Large intestine (tissue), 3 donors: Measurements from ENCODE around the gene ZNF497. TPM values are rescaled to one million over a fixed set of nuclear protein-coding genes. Genes with fewer than 3 reads are reported as not detected.
"Not testable (repeated sequence)": the region's sequence is repeated elsewhere in the genome, so short reads cannot be mapped to it uniquely, and the experiment has no call there.

Experiments used
- DNase-seq, 2 donors: peaks; one replicate each; pipeline versions ENCODE4 v3.0.0 to v3.0.0-alpha.2; 2013
- H3K27ac ChIP-seq: one replicate; pipeline ENCODE4 v1.5.1; 2013; ENCODE audit warnings: low read length
- H3K27me3 ChIP-seq: 2 replicates; pipeline ENCODE4 v1.6.1; 2013; ENCODE audit warnings: low read length; ENCODE audit not compliant: control insufficient read depth, insufficient read depth
- H3K36me3 ChIP-seq: 2 replicates; pipeline ENCODE4 v1.6.1; 2013; ENCODE audit warnings: low read length; ENCODE audit not compliant: control insufficient read depth, insufficient read depth
- H3K4me1 ChIP-seq: one replicate; pipeline ENCODE4 v1.6.1; 2013; ENCODE audit warnings: low read length; ENCODE audit not compliant: control insufficient read depth, insufficient read depth
- H3K4me3 ChIP-seq: one replicate; pipeline ENCODE4 v1.5.1; 2013; ENCODE audit warnings: low read length
- H3K9me3 ChIP-seq: one replicate; pipeline ENCODE4 v1.6.1; 2013; ENCODE audit warnings: mild to moderate bottlenecking, low read depth, low read length, moderate library complexity; ENCODE audit not compliant: control insufficient read depth
- WGBS: methylation state at CpG from one replicate; pipeline ENCODE4 v1.1.5; 2013; ENCODE audit warnings: low lambda C conversion rate; ENCODE audit not compliant: insufficient coverage; 5-methylcytosine and 5-hydroxymethylcytosine counted together
- polyA plus RNA-seq: library from polyadenylated mRNA; unstranded; fragments of 120-200 nt; gene quantifications from one replicate; pipeline ENCODE4 v1.2.1, GENCODE V29; 2013

The ZNF497 gene
- polyA plus RNA-seq, 1 donor, result 2.1 TPM

DNA sequence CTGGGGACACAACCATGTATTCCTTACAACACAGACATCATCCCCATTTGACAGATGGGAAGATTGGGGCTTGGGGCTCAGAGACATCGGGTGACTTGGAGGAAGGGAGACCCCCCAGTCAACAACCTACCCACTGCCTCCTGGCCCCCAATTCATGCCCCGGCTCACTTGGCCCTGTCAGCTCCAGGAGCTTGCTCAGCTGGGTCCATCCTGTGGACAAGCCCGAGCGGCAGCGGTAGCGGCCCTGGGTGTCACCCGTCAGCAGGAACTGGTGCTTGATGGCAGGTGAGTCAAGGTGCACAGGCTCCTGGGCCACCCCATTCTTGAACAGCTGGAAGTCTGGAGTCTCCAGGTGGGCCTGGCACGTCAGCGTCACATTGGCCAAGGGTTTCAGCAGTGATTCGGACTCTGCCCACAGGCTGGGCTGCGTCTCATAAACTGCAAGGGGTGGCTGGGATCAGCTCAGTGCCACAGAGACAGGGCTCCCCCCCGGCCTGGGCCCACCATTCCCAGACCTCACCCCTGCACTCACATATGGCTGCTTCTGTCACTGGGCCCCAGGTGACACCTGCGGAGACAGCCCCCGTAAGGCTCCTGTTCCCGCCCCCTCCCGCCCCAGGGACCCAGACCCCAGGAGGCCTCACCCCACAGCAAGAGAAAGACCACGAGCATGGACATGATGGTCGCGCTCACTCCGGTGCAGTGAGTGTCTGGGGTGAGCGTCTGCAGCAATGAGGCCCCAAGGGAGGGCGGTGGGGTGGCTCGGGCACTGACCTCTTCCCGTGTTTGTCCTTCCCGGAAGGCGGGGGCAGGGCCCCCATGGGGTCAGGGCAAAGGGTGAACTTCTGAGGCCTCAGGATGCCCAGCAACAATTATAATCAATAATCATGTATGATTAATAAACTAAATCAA is 9.5 kb downstream of the ZNF497 start, which contains the start of gene A1BG:
Gene A1BG, minus strand, starts transcription at position 733 of the 912 bp plus-strand sequence. Its CDS starts 55 bp downstream, at position 678.
- DNase-seq, result no peak
- WGBS, result no CpG with 5 or more reads among the region's 26 CpGs
- peaks cover 93% of the 10 kb centered on the region for H3K27me3 ChIP-seq

GRCh38 chr19:58351990-58352755 is 10.4 kb downstream of the ZNF497 start:
- Histone ChIP-seq H3K27ac (no peak overlapping the region), H3K27me3 (peaks cover 94% of the 10 kb centered on the region), H3K4me1 (peaks cover 14% of the 10 kb centered on the region), H3K4me3 (no peak overlapping the region), H3K36me3 (no peaks in the 10 kb centered on the region), H3K9me3 (peaks cover 32% of the 10 kb centered on the region)
- no peak for DNase-seq
- no CpG with 5 or more reads among the region's 23 CpGs for WGBS

More for the DNA sequence above, 9.5 kb downstream of the ZNF497 start, which contains the start of gene A1BG:
- no peak within 1 kb of the TSS for H3K4me3 ChIP-seq
- H3K4me1 ChIP-seq, result peaks cover 14% of the 10 kb centered on the region
- peaks cover 30% of the 10 kb centered on the region for H3K9me3 ChIP-seq
- H3K36me3 ChIP-seq, result no peaks in the 10 kb centered on the region
- H3K27ac ChIP-seq, result no peak within 1 kb of the TSS

DNA sequence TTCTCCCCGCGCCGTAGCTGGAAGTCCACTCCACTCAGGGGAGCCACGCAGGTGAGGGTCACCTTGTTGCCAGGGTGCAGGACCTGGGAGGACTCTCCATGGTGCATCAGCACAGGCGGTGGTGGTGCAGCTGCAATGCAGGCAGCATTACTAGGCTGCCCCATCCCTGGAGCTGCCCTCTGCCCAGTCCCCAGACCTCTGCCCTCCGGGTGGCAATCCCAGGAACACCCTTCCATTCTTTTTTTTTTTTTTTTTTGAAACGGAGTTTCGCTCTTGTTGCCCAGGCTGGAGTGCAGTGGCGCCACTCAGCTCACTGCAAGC is 11.0 kb downstream of the ZNF497 start:
- no peak for DNase-seq
- Histone ChIP-seq H3K27me3 (peaks cover 94% of the 10 kb centered on the region), H3K4me1 (peaks cover 14% of the 10 kb centered on the region), H3K36me3 (no peaks in the 10 kb centered on the region), H3K4me3 (no peak overlapping the region), H3K27ac (no peak overlapping the region), H3K9me3 (peaks cover 29% of the 10 kb centered on the region)
- no CpG with 5 or more reads among the region's 9 CpGs for WGBS

GRCh38 chr19:58350871-58351557 is 11.5 kb downstream of the ZNF497 start:
- H3K4me3 ChIP-seq, result no peak overlapping the region
- WGBS, result no CpG with 5 or more reads among the region's 34 CpGs
- H3K4me1 ChIP-seq, result peaks cover 12% of the 10 kb centered on the region
- H3K9me3 ChIP-seq, result peaks cover 25% of the 10 kb centered on the region
- no peak overlapping the region for H3K27ac ChIP-seq
- peaks cover 94% of the 10 kb centered on the region for H3K27me3 ChIP-seq
- H3K36me3 ChIP-seq, result no peaks in the 10 kb centered on the region
- no peak for DNase-seq

- Histone ChIP-seq H3K27ac (no peak overlapping the region), H3K4me1 (peaks cover 11% of the 10 kb centered on the region), H3K36me3 (no peaks in the 10 kb centered on the region), H3K4me3 (no peak overlapping the region), H3K9me3 (peaks cover 21% of the 10 kb centered on the region), H3K27me3 (peaks cover 91% of the 10 kb centered on the region)
- 10% methylated on average over 4 of the region's 84 CpGs for WGBS
- peak in 1 of 2 donors; percentile 27 for DNase-seq
Observed at GRCh38 chr19:58350001-58350861, 12.3 kb downstream of the ZNF497 start.

- H3K27me3 ChIP-seq, result peaks cover 89% of the 10 kb centered on the region
- peaks cover 21% of the 10 kb centered on the region for H3K9me3 ChIP-seq
- H3K4me3 ChIP-seq, result no peak overlapping the region
- WGBS, result 51% methylated on average over 3 of the region's 8 CpGs
- no peak for DNase-seq
- H3K36me3 ChIP-seq, result no peaks in the 10 kb centered on the region
- no peak overlapping the region for H3K27ac ChIP-seq
- H3K4me1 ChIP-seq, result peaks cover 11% of the 10 kb centered on the region
Observed at GRCh38 chr19:58349590-58349989, 13.0 kb downstream of the ZNF497 start.

DNA sequence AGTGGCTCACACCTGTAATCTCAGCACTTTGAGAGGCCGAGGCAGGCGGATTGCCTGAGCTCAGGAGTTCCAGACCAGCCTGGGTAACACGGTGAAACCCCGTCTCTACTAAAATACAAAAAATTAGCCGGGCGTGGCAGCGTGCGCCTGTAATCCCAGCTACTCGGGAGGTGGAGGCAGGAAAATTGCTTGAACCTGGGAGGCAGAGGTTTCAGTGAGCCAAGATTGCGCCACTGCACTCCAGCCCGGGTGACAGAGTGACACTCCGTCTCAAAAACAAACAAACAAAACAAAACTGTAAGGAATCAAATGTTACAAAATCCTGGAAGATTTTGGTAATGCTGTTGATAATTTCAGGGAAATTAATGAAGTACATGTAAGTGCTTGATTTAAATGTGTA is 14.5 kb downstream of the ZNF497 start:
- H3K27me3 ChIP-seq, result peaks cover 76% of the 10 kb centered on the region
- peaks cover 21% of the 10 kb centered on the region for H3K9me3 ChIP-seq
- not testable (repeated sequence) for DNase-seq, H3K36me3 ChIP-seq, H3K27ac ChIP-seq, H3K4me3 ChIP-seq
- peaks cover 11% of the 10 kb centered on the region for H3K4me1 ChIP-seq
- 58% methylated on average over 2 of the region's 12 CpGs for WGBS

- Histone ChIP-seq H3K27ac (no peak overlapping the region), H3K9me3 (peaks cover 21% of the 10 kb centered on the region), H3K4me3 (peak overlapping the region; percentile 31), H3K27me3 (peaks cover 67% of the 10 kb centered on the region), H3K36me3 (no peaks in the 10 kb centered on the region), H3K4me1 (peaks cover 11% of the 10 kb centered on the region)
- no CpG with 5 or more reads among the region's 82 CpGs for WGBS
- peak in 1 of 2 donors; percentile 41 for DNase-seq
Observed at GRCh38 chr19:58346961-58347929, 15.3 kb downstream of the ZNF497 start.

GRCh38 chr19:58345558-58345957 is 17.0 kb downstream of the ZNF497 start:
- DNase-seq, result no peak

More at GRCh38 chr19:58345558-58345957, 17.0 kb downstream of the ZNF497 start:
- Histone ChIP-seq H3K4me1 (peaks cover 7% of the 10 kb centered on the region), H3K27ac (no peak overlapping the region), H3K36me3 (no peaks in the 10 kb centered on the region), H3K9me3 (peaks cover 13% of the 10 kb centered on the region), H3K4me3 (no peak overlapping the region), H3K27me3 (peaks cover 52% of the 10 kb centered on the region)
- 83% methylated on average over 1 of the region's 5 CpGs for WGBS
